Neural cell (in vitro differentiated cells): ENCODE results near the gene INA.

ENCODE experiments used
- EZH2 ChIP-seq: fragments of 200-600, 300-800 bp; shearing (Covaris generic), sonication (generic); IDR thresholded peaks from 2 replicates; pipeline ENCODE4 v1.6.1; 2014; ENCODE audit warnings: antibody characterized with exemption, low read length, borderline replicate concordance, mild to moderate bottlenecking; ENCODE audit not compliant: insufficient read depth, poor library complexity, severe bottlenecking
- TF ChIP-seq, protein P1 (sequence below): fragments of 450-650 bp; IDR thresholded peaks from 2 replicates; pipeline ENCODE4 v1.5.1; 2014; ENCODE audit warnings: antibody characterized with exemption, mild to moderate bottlenecking, moderate library complexity; ENCODE audit not compliant: poor library complexity, severe bottlenecking

DNA sequence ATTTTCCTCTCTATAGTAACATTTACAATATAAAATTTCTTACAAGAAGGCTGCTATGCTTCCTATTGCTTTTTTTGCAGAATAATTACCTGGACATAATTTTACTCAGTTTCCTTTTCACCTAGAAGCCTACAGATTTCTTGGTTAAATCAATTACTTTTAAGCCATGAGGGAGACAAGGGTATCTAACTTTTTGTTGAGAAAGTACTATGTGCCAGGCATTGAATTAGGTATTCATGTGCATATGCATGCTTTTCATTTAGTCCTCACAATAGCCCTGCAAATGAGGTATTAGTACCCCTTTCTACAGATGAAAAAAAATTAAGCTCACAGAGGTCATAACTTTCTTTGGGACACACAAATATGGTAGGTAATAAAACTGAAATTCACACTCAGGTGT, 57.6 kb downstream of the INA start:
- TF ChIP-seq, protein P1, sequence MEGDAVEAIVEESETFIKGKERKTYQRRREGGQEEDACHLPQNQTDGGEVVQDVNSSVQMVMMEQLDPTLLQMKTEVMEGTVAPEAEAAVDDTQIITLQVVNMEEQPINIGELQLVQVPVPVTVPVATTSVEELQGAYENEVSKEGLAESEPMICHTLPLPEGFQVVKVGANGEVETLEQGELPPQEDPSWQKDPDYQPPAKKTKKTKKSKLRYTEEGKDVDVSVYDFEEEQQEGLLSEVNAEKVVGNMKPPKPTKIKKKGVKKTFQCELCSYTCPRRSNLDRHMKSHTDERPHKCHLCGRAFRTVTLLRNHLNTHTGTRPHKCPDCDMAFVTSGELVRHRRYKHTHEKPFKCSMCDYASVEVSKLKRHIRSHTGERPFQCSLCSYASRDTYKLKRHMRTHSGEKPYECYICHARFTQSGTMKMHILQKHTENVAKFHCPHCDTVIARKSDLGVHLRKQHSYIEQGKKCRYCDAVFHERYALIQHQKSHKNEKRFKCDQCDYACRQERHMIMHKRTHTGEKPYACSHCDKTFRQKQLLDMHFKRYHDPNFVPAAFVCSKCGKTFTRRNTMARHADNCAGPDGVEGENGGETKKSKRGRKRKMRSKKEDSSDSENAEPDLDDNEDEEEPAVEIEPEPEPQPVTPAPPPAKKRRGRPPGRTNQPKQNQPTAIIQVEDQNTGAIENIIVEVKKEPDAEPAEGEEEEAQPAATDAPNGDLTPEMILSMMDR = no peak
- TF ChIP-seq EZH2 = no peak
